Vagina (tissue), 2 donors: ENCODE measurements around the gene ARHGAP44. TPM values are rescaled to one million over a fixed set of nuclear protein-coding genes. Genes with fewer than 3 reads are reported as not detected.
A peak's percentile ranks its signal among the peaks of the same experiment; 100 is the strongest.

Experiments
- DNase-seq, 2 donors: peaks; one replicate each; pipeline ENCODE4 v3.0.0-alpha.2; 2017; ENCODE audit errors: extremely low spot score in 2 of 2
- H3K27ac ChIP-seq: fragments of 200-600 bp; sonication (generic); one replicate; pipeline ENCODE4 v1.5.1; 2019
- H3K27me3 ChIP-seq: fragments of 200-600 bp; sonication (generic); one replicate; pipeline ENCODE4 v1.5.1; 2019
- H3K36me3 ChIP-seq, 2 donors: fragments of 200-600 bp; sonication (generic); one replicate each; pipeline ENCODE4 v1.5.1; 2017 to 2019
- H3K4me1 ChIP-seq: fragments of 200-600 bp; sonication (generic); one replicate; pipeline ENCODE4 v1.5.1; 2019
- H3K4me3 ChIP-seq, 2 donors: fragments of 200-600 bp; sonication (generic); 1 replicate in 1 of 2; 2 replicates in 1 of 2; pipeline ENCODE4 v1.5.1; 2016 to 2019
- H3K9me3 ChIP-seq: fragments of 200-600 bp; sonication (generic); one replicate; pipeline ENCODE4 v1.5.1; 2019
- CTCF ChIP-seq, 3 experiments: fragments of 450-650 bp in 2 of 3; fragments of 200-600 bp in 1 of 3; sonication (generic) in 1 of 3; IDR thresholded peaks; one replicate each; pipeline ENCODE4 v1.5.1; 2017 to 2019; ENCODE audit warnings: antibody characterized with exemption in 3 of 3, mild to moderate bottlenecking in 2 of 3, moderate library complexity in 2 of 3
- POLR2A ChIP-seq, 2 donors: fragments of 450-650 bp; IDR thresholded peaks; one replicate each; pipeline ENCODE4 v1.6.1; 2017; ENCODE audit warnings: antibody characterized with exemption in 2 of 2, mild to moderate bottlenecking in 2 of 2, moderate library complexity in 2 of 2
- POLR2AphosphoS5 ChIP-seq, 2 donors: sonication (generic); formaldehyde crosslinking; IDR thresholded peaks; one replicate each; pipeline ENCODE4 v1.9.0; 2017; ENCODE audit warnings: antibody characterized with exemption in 2 of 2, mild to moderate bottlenecking in 2 of 2, low read depth in 1 of 2; ENCODE audit not compliant: insufficient read depth in 1 of 2
- intact Hi-C: fragments of 100-400 bp; cut with DNase I; formaldehyde crosslinking; loops from one replicate; pipeline ENCODE4 v1.15.1; 2023
- total RNA-seq: library from RNA; depleted of rRNA; stranded (reverse); fragments of >200 nt; gene quantifications from one replicate; pipeline ENCODE4 v1.2.3, GENCODE V29; 2016

ARHGAP44 gene
- total RNA-seq, 1 donor from 2014 or later, result 3.2 TPM

GRCh38 chr17:13001991-13002615, 212.8 kb downstream of the ARHGAP44 start:
- no peak for DNase-seq
- peaks cover 0 to 82% of the 10 kb centered on the region in 2 donors for H3K36me3 ChIP-seq

GRCh38 chr17:13002761-13003453, 213.6 kb downstream of the ARHGAP44 start:
- H3K4me1 ChIP-seq, result peaks cover 5% of the 10 kb centered on the region
- no peak overlapping the region for H3K4me3 ChIP-seq
- H3K36me3 ChIP-seq, result peaks cover 0 to 82% of the 10 kb centered on the region in 2 donors
- no peak for DNase-seq
- intact Hi-C loops, result loop anchor here (5.0 kb wide), 1 partner anchor 821 kb away; no protein-coding TSS in a partner anchor
- H3K9me3 ChIP-seq, result no peaks in the 10 kb centered on the region
- TF ChIP-seq CTCF (IDR thresholded peaks at IDR 0.05) (peak; percentile 69 to 85 (median 71)), POLR2AphosphoS5 (IDR thresholded peaks at IDR 0.05; ENCODE audit: insufficient read depth in 1 of 2, low read depth in 1 of 2) (no peak)
- H3K27ac ChIP-seq, result no peak overlapping the region
- H3K27me3 ChIP-seq, result no peaks in the 10 kb centered on the region

More at GRCh38 chr17:13001991-13002615, 212.8 kb downstream of the ARHGAP44 start:
- Histone ChIP-seq H3K4me1 (peaks cover 5% of the 10 kb centered on the region), H3K4me3 (no peak overlapping the region), H3K27me3 (no peaks in the 10 kb centered on the region), H3K27ac (no peak overlapping the region), H3K9me3 (no peaks in the 10 kb centered on the region)
- intact Hi-C loops, result loop anchor here (5.0 kb wide), 1 partner anchor 820 kb away; no protein-coding TSS in a partner anchor
- no peak for TF ChIP-seq POLR2A (IDR thresholded peaks at IDR 0.05)
- no peak for TF ChIP-seq CTCF (IDR thresholded peaks at IDR 0.05)

GRCh38 chr17:13003454-13003851, 214.2 kb downstream of the ARHGAP44 start:
- peaks cover 0 to 82% of the 10 kb centered on the region in 2 donors for H3K36me3 ChIP-seq
- H3K27me3 ChIP-seq, result no peaks in the 10 kb centered on the region
- intact Hi-C loops, result loop anchor here (5.0 kb wide), 1 partner anchor 821 kb away; no protein-coding TSS in a partner anchor
- no peak for DNase-seq
- no peak overlapping the region for H3K4me3 ChIP-seq
- H3K27ac ChIP-seq, result no peak overlapping the region
- H3K4me1 ChIP-seq, result peaks cover 5% of the 10 kb centered on the region
- no peak for TF ChIP-seq CTCF (IDR thresholded peaks at IDR 0.05)
- no peak for TF ChIP-seq POLR2A (IDR thresholded peaks at IDR 0.05)
- TF ChIP-seq POLR2AphosphoS5 (IDR thresholded peaks at IDR 0.05; ENCODE audit: insufficient read depth in 1 of 2, low read depth in 1 of 2), result no peak
- H3K9me3 ChIP-seq, result no peaks in the 10 kb centered on the region

GRCh38 chr17:13003927-13004326, 214.6 kb downstream of the ARHGAP44 start:
- Histone ChIP-seq H3K4me1 (peaks cover 5% of the 10 kb centered on the region), H3K36me3 (peaks cover 0 to 81% of the 10 kb centered on the region in 2 donors), H3K27ac (no peak overlapping the region), H3K4me3 (no peak overlapping the region), H3K27me3 (no peaks in the 10 kb centered on the region), H3K9me3 (no peaks in the 10 kb centered on the region)
- intact Hi-C loops, result loop anchor here (5.0 kb wide), 1 partner anchor 822 kb away; no protein-coding TSS in a partner anchor
- TF ChIP-seq POLR2A (IDR thresholded peaks at IDR 0.05), result no peak
- no peak for TF ChIP-seq POLR2AphosphoS5 (IDR thresholded peaks at IDR 0.05; ENCODE audit: insufficient read depth in 1 of 2, low read depth in 1 of 2)
- no peak for TF ChIP-seq CTCF (IDR thresholded peaks at IDR 0.05)
- no peak for DNase-seq

- H3K9me3 ChIP-seq, result no peaks in the 10 kb centered on the region
- H3K36me3 ChIP-seq, result peaks cover 0 to 78% of the 10 kb centered on the region in 2 donors
- intact Hi-C loops, result loop anchor here (5.0 kb wide), 1 partner anchor 822 kb away; no protein-coding TSS in a partner anchor
- H3K4me1 ChIP-seq, result peaks cover 5% of the 10 kb centered on the region
- TF ChIP-seq POLR2A (IDR thresholded peaks at IDR 0.05), result no peak
- no peak for TF ChIP-seq POLR2AphosphoS5 (IDR thresholded peaks at IDR 0.05; ENCODE audit: insufficient read depth in 1 of 2, low read depth in 1 of 2)
- no peak overlapping the region for H3K4me3 ChIP-seq
- no peaks in the 10 kb centered on the region for H3K27me3 ChIP-seq
- no peak for DNase-seq
- H3K27ac ChIP-seq, result no peak overlapping the region
These were observed 215.0 kb downstream of the ARHGAP44 start for GRCh38 chr17:13004336-13004735.
